ENCODE results near the gene ATF5.

ATF5 gene

DNA sequence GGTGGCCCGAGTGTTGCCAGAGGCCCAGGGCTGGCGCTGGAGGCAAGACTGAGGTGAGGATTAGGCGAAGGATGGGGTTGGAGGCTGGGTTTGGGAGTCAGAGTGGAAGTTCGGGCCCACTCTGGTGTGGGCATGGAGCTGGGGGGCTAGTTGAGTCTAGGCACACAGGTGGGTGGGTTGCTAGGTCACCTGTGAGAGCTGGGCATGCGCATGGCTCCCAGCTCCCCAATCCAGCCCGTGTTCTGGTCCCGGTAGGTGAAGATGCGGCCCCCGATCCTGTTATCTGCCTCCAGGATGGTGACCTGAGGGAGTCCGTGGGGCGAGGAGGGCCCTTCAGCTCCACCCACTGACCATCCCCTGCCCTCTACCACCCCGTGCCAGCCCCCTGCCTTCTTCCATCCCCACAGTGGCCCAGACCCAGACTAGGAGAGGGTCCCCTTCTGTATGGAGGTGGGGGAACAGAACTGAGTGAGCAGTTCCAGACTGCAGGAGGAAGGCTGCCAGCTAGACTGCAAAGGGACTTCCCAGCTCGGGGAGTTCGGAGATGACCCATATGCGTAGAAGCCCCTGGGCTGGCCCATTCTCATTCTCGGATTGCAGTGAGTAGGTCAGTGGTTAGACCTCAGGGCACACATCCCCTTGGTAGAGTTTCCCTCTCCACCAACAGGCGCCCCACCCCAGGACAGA, 34.0 kb upstream of the ATF5 start:
- H3K4me3 ChIP-seq (ENCODE audit: control insufficient read depth, low read depth, low read length) = no peak overlapping the region
- no peak for DNase-seq (ENCODE audit: low read depth)
- no peak for TF ChIP-seq CTCF (conservative IDR thresholded peaks at IDR 0.05; ENCODE audit: control insufficient read depth, insufficient read depth, low read depth, low read length)

- no peak for TF ChIP-seq CTCF (conservative IDR thresholded peaks at IDR 0.05; ENCODE audit: control insufficient read depth, insufficient read depth, low read depth, low read length)
- no peak overlapping the region for H3K4me3 ChIP-seq (ENCODE audit: control insufficient read depth, low read depth, low read length)
- DNase-seq (ENCODE audit: low read depth) = no peak
These were observed 33.3 kb upstream of the ATF5 start for GRCh38 chr19:49895566-49896297.

DNA sequence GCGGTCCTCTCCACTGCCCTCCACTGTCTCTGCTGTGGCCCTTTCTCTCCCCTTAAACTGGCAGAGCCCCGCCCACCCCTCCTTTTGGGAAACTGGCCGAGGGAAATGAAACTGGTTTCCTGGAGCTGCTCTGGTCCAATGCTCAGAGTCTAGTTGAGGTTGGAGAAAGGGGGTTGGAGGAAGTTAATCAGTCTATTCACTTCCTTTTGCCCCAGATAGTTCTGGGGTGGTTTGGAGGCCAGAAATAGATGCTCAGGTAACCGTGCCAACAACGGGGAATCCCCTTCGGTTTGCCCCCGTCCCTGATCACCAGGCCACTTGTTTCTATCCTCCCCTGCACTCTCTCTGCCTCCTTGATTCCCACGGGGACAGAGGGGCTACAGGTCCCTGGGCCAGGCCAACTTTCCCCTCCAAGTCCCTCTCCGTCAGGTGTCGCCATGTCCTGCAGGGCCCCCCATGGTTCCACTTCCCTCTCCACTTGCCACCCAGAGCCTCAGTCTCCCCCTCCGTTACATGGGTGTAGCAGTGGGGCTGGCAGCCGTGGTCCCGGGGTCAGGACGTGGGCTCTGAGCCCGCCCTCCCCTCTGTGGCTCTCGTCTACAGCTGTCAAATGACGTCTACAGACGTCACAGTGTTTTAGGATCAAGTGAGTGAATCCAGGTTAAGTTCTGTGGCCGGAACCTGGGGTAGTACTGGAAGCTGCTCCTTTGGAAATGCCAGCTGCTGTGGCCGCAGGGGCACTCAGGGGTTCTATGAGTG, 32.0 kb upstream of the ATF5 start, which contains the start of gene IL4I1:
TSS of gene IL4I1 (minus strand) at position 25 of the 759 bp plus-strand sequence. CDS start 727 bp downstream, outside the sequence.
- H3K4me3 ChIP-seq (ENCODE audit: control insufficient read depth, low read depth, low read length) = no peak within 1 kb of the TSS
- no peak for TF ChIP-seq CTCF (conservative IDR thresholded peaks at IDR 0.05; ENCODE audit: control insufficient read depth, insufficient read depth, low read depth, low read length)
- no peak for DNase-seq (ENCODE audit: low read depth)

DNA sequence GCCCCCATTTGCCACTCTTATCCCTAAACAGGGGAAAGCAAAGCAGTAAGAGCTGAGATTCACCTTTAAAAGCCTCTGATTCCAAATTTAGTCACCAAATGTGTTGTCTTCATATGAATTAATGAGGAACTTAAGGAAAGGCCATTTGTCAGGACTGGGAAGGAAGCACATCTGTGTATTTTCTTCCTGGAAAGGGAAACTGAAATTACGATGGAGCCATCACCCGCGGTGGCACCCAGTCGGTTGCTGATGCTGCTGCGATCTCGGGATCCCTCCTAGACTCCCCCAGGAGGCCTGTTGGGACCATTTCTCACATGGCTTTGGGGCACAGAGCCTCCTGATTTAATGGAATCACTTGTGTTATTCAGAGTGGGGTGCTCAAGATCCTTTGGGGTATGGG, 24.9 kb upstream of the ATF5 start:
- H3K4me3 ChIP-seq (ENCODE audit: control insufficient read depth, low read depth, low read length) = no peak overlapping the region
- no peak for TF ChIP-seq CTCF (conservative IDR thresholded peaks at IDR 0.05; ENCODE audit: control insufficient read depth, insufficient read depth, low read depth, low read length)
- DNase-seq (ENCODE audit: low read depth) = no peak

GRCh38 chr19:49906879-49907564, 22.0 kb upstream of the ATF5 start:
- no peak for DNase-seq (ENCODE audit: low read depth)
- TF ChIP-seq CTCF (conservative IDR thresholded peaks at IDR 0.05; ENCODE audit: control insufficient read depth, insufficient read depth, low read depth, low read length) = no peak
- no peak overlapping the region for H3K4me3 ChIP-seq (ENCODE audit: control insufficient read depth, low read depth, low read length)

- no peak for DNase-seq (ENCODE audit: low read depth)
- no peak for TF ChIP-seq CTCF (conservative IDR thresholded peaks at IDR 0.05; ENCODE audit: control insufficient read depth, insufficient read depth, low read depth, low read length)
- H3K4me3 ChIP-seq (ENCODE audit: control insufficient read depth, low read depth, low read length) = no peak overlapping the region
These were observed 21.1 kb upstream of the ATF5 start for GRCh38 chr19:49907745-49908446.
